ENCODE results near the gene PELI3. TPM values are rescaled to one million over a fixed set of nuclear protein-coding genes. Genes with fewer than 3 reads are reported as not detected.
"Not testable (repeated sequence)": the region's sequence is repeated elsewhere in the genome, so short reads cannot be mapped to it uniquely, and the experiment has no call there.

Gene PELI3
- polyA plus RNA-seq, 4 donors, result 3.1 to 5.0 (median 4.6) TPM

GRCh38 chr11:66454828-66455227, 11.9 kb upstream of the PELI3 start:
- 36 to 46% (median 41%) methylated on average over 3 of the region's 3 CpGs for WGBS, 3 donors
- no peak overlapping the region for H3K4me3 ChIP-seq (ENCODE audit: low read depth in 1 of 3, low read length in 3 of 3)
- peaks cover 0 to 5% of the 10 kb centered on the region in 2 donors for H3K9me3 ChIP-seq (ENCODE audit: control insufficient read depth in 2 of 2, insufficient read depth in 1 of 2, low read depth in 1 of 2, low read length in 1 of 2)
- no peaks in the 10 kb centered on the region for H3K4me1 ChIP-seq (ENCODE audit: control insufficient read depth in 3 of 3, insufficient read depth in 2 of 3, low read depth in 1 of 3, low read length in 2 of 3)
- FAIRE-seq (no peak), DNase-seq (no peak)
- H3K27me3 ChIP-seq (ENCODE audit: control insufficient read depth in 3 of 3, insufficient read depth in 3 of 3, low read length in 3 of 3), result peaks cover 0 to 9% (median 0%) of the 10 kb centered on the region in 3 donors
- no peak overlapping the region for H3K27ac ChIP-seq (ENCODE audit: low read depth in 1 of 3, low read length in 2 of 3)
- no peaks in the 10 kb centered on the region for H3K36me3 ChIP-seq (ENCODE audit: control insufficient read depth in 3 of 3, insufficient read depth in 2 of 3, low read depth in 1 of 3, low read length in 3 of 3)

GRCh38 chr11:66457826-66458225, 8.9 kb upstream of the PELI3 start:
- no peak for DNase-seq
- Histone ChIP-seq H3K9me3 (ENCODE audit: control insufficient read depth in 2 of 2, insufficient read depth in 1 of 2, low read depth in 1 of 2, low read length in 1 of 2) (peaks cover 0 to 5% of the 10 kb centered on the region in 2 donors), H3K4me3 (ENCODE audit: low read depth in 1 of 3, low read length in 3 of 3) (no peak overlapping the region), H3K36me3 (ENCODE audit: control insufficient read depth in 3 of 3, insufficient read depth in 2 of 3, low read depth in 1 of 3, low read length in 3 of 3) (no peaks in the 10 kb centered on the region), H3K4me1 (ENCODE audit: control insufficient read depth in 3 of 3, insufficient read depth in 2 of 3, low read depth in 1 of 3, low read length in 2 of 3) (no peaks in the 10 kb centered on the region), H3K27ac (ENCODE audit: low read depth in 1 of 3, low read length in 2 of 3) (no peak overlapping the region), H3K27me3 (ENCODE audit: control insufficient read depth in 3 of 3, insufficient read depth in 3 of 3, low read length in 3 of 3) (peaks cover 0 to 3% (median 0%) of the 10 kb centered on the region in 3 donors)
- FAIRE-seq, result no peak
- WGBS, 3 donors, result 77 to 80% (median 79%) methylated on average over 6 of the region's 6 CpGs

DNA sequence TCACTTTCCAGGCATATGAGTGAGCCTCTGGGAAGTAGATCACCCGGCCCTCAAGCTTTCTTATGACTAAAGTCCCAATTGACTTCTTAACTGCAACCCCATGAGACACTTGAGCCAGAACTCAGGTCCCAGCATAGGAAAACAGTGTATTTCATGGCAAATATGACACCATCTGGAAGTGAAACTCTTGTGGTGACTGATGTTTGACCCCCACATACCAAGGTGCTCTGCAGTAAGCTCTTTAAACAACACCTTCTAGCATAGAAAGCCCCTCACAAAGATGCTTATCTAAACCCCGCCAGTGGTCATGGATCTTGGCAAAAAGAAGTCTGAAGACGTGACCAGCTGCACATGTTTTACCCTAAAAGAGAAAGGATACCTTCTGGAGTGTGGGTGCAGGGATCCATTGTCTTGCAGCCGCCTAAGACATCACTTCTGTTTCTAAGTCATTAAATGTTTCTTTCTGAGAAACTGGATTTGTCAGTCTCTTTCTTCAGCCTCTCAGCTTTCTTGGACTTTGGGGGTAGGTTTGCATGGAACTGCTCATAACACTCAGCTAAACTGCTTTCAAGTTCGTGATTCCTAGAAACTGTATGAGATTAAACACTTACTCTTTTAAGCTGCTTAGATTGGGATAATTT, 7.4 kb upstream of the PELI3 start:
- no peak for FAIRE-seq
- DNase-seq, result no peak
- Histone ChIP-seq H3K4me1 (ENCODE audit: control insufficient read depth in 3 of 3, insufficient read depth in 2 of 3, low read depth in 1 of 3, low read length in 2 of 3) (no peaks in the 10 kb centered on the region), H3K27ac (ENCODE audit: low read depth in 1 of 3, low read length in 2 of 3) (no peak overlapping the region), H3K9me3 (ENCODE audit: control insufficient read depth in 2 of 2, insufficient read depth in 1 of 2, low read depth in 1 of 2, low read length in 1 of 2) (peaks cover 0 to 9% of the 10 kb centered on the region in 2 donors), H3K4me3 (ENCODE audit: low read depth in 1 of 3, low read length in 3 of 3) (no peak overlapping the region), H3K27me3 (ENCODE audit: control insufficient read depth in 3 of 3, insufficient read depth in 3 of 3, low read length in 3 of 3) (no peaks in the 10 kb centered on the region), H3K36me3 (ENCODE audit: control insufficient read depth in 3 of 3, insufficient read depth in 2 of 3, low read depth in 1 of 3, low read length in 3 of 3) (no peaks in the 10 kb centered on the region)
- WGBS, 3 donors, result 31 to 53% (median 45%) methylated on average over 5 of the region's 5 CpGs

DNA sequence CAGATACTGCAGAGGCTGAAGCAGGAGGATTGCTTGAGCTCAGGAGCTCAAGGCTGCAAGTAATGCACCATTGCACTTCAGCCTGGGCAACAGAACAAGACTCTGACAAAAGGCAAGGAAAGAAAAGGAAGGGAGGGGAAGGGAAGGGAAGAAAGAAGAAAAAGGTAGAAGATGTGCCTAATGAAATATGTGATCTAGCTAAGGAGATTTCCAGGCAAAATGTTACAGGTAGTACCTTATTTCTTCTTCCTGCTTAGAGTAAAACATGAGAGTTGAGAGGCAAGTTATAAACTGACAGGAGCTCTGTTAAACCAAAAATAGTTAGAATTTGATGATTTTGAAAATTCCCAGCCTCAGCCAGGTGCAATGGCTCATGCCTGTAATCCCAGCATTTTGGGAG, 4.7 kb upstream of the PELI3 start:
- Histone ChIP-seq H3K27ac (ENCODE audit: low read depth in 1 of 3, low read length in 2 of 3) (no peak overlapping the region), H3K4me3 (ENCODE audit: low read depth in 1 of 3, low read length in 3 of 3) (no peak overlapping the region), H3K36me3 (ENCODE audit: control insufficient read depth in 3 of 3, insufficient read depth in 2 of 3, low read depth in 1 of 3, low read length in 3 of 3) (no peaks in the 10 kb centered on the region), H3K4me1 (ENCODE audit: control insufficient read depth in 3 of 3, insufficient read depth in 2 of 3, low read depth in 1 of 3, low read length in 2 of 3) (no peaks in the 10 kb centered on the region), H3K27me3 (ENCODE audit: control insufficient read depth in 3 of 3, insufficient read depth in 3 of 3, low read length in 3 of 3) (peaks cover 0 to 13% (median 0%) of the 10 kb centered on the region in 3 donors), H3K9me3 (ENCODE audit: control insufficient read depth in 2 of 2, insufficient read depth in 1 of 2, low read depth in 1 of 2, low read length in 1 of 2) (peaks cover 0 to 9% of the 10 kb centered on the region in 2 donors)
- FAIRE-seq (no peak), DNase-seq (no peak)

DNA sequence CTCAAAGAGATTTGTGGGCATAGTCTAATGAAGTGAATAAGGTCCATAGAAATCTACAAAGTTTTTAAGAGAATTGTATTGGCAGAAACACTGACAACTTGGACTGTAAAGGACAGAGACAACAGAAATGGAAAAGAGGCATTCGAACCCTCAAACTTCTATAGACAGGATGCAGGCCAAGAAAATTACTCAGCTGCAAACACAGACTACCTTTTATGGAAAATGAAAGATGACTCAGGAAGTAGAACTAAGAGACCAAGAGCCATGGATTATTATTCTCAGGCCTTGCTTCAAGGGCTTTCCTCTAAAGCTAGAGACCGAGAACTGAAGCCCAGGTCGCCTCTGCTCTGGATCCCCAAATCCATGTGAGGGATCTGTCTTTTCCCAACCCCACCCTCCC, 3.8 kb upstream of the PELI3 start:
- Histone ChIP-seq H3K4me3 (ENCODE audit: low read depth in 1 of 3, low read length in 3 of 3) (no peak overlapping the region), H3K36me3 (ENCODE audit: control insufficient read depth in 3 of 3, insufficient read depth in 2 of 3, low read depth in 1 of 3, low read length in 3 of 3) (no peaks in the 10 kb centered on the region), H3K27me3 (ENCODE audit: control insufficient read depth in 3 of 3, insufficient read depth in 3 of 3, low read length in 3 of 3) (peaks cover 0 to 13% (median 0%) of the 10 kb centered on the region in 3 donors), H3K27ac (ENCODE audit: low read depth in 1 of 3, low read length in 2 of 3) (no peak overlapping the region), H3K4me1 (ENCODE audit: control insufficient read depth in 3 of 3, insufficient read depth in 2 of 3, low read depth in 1 of 3, low read length in 2 of 3) (peaks cover 0 to 7% (median 0%) of the 10 kb centered on the region in 3 donors), H3K9me3 (ENCODE audit: control insufficient read depth in 2 of 2, insufficient read depth in 1 of 2, low read depth in 1 of 2, low read length in 1 of 2) (peaks cover 0 to 9% of the 10 kb centered on the region in 2 donors)
- no peak for DNase-seq
- no peak for FAIRE-seq
- 87 to 97% (median 90%) methylated on average over 3 of the region's 3 CpGs for WGBS, 3 donors

DNA sequence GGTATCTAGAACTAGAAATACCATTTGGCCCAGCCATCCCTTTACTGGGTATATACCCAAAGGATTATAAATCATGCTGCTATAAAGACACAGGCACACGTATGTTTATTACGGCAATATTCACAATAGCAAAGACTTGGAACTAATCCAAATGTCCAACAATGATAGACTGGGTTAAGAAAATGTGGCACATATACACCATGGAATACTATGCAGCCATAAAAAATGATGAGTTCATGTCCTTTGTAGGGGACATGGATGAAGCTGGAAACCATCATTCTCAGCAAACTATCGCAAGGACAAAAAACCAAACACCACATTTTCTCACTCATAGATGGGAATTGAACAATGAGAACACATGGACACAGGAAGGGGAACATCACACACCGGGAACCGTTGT, 2.6 kb upstream of the PELI3 start:
- H3K27me3 ChIP-seq (ENCODE audit: control insufficient read depth in 3 of 3, insufficient read depth in 3 of 3, low read length in 3 of 3), result peaks cover 0 to 13% (median 0%) of the 10 kb centered on the region in 3 donors
- not testable (repeated sequence) for H3K4me3 ChIP-seq (ENCODE audit: low read depth in 1 of 3, low read length in 3 of 3); H3K4me1 ChIP-seq (ENCODE audit: control insufficient read depth in 3 of 3, insufficient read depth in 2 of 3, low read depth in 1 of 3, low read length in 2 of 3); DNase-seq; H3K36me3 ChIP-seq (ENCODE audit: control insufficient read depth in 3 of 3, insufficient read depth in 2 of 3, low read depth in 1 of 3, low read length in 3 of 3); H3K9me3 ChIP-seq (ENCODE audit: control insufficient read depth in 2 of 2, insufficient read depth in 1 of 2, low read depth in 1 of 2, low read length in 1 of 2); FAIRE-seq; H3K27ac ChIP-seq (ENCODE audit: low read depth in 1 of 3, low read length in 2 of 3)
- WGBS, 3 donors, result 66 to 82% (median 75%) methylated on average over 5 of the region's 5 CpGs

DNA sequence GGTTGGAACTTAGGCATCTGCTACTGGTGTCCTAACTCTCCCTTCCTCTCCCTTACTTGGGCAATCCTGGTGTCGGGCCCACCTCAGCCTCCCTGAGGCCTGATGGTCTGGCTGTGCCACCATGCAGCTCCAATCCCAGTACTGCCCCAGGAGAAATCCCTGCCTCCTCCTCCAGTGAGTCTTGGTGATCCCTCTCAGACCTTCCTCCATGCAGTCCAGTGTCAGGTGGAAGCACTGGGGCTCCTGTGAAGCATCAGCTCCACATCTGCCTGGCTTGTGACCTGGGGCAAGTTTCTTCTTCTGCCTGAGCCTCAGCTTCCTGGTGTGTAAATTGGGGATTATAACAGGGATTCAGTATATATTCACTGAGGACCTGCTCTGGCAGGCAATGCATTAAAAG, 1.8 kb upstream of the PELI3 start:
- no peak for DNase-seq
- Histone ChIP-seq H3K27me3 (ENCODE audit: control insufficient read depth in 3 of 3, insufficient read depth in 3 of 3, low read length in 3 of 3) (peaks cover 0 to 13% (median 0%) of the 10 kb centered on the region in 3 donors), H3K27ac (ENCODE audit: low read depth in 1 of 3, low read length in 2 of 3) (no peak overlapping the region), H3K9me3 (ENCODE audit: control insufficient read depth in 2 of 2, insufficient read depth in 1 of 2, low read depth in 1 of 2, low read length in 1 of 2) (peaks cover 0 to 9% of the 10 kb centered on the region in 2 donors), H3K36me3 (ENCODE audit: control insufficient read depth in 3 of 3, insufficient read depth in 2 of 3, low read depth in 1 of 3, low read length in 3 of 3) (peaks cover 0 to 4% (median 0%) of the 10 kb centered on the region in 3 donors), H3K4me3 (ENCODE audit: low read depth in 1 of 3, low read length in 3 of 3) (no peak overlapping the region), H3K4me1 (ENCODE audit: control insufficient read depth in 3 of 3, insufficient read depth in 2 of 3, low read depth in 1 of 3, low read length in 2 of 3) (peaks cover 0 to 8% (median 0%) of the 10 kb centered on the region in 3 donors)
- 92 to 100% (median 100%) methylated on average over 1 of the region's 1 CpG for WGBS, 3 donors
- no peak for FAIRE-seq

DNA sequence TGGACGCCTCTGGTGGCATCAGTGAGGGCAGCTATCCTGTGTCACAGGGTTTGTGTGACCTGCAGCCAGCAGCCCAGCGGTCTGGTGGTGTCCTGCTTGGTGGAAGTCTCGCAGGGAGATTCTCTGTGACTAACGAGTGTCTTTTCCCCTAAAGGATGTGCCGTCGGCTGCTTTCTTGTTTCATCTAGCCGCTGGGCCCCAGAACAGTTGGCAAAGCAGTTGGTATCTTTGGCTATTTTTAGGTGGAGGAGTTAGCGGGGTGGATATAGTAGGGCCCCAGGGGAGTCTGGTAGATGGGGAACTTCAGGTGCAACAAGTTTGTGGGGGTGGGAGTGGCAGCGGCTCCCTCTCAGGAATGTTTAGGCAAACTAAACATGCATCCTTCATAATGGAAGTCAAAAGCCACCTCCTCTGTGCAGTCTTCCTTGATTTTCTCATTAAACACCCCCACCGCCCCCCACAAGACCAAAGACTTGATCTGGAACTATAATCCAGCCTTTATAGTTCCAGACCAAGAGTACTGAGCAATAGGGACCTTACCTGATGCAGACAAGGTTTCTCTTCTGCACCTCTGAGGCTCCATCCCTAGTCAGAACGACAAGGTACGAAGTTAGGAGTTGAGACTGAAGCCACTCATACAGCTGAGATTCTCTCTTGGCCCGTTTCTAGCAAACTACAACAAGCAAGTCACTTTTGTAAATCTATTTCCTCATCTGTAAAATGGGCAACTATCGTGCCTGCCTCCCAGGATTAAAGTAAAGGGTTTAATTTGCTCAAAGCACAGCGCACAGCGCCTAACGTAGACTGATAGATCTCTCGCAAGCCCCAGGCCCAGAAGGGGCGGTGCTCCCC, 1.1 kb upstream of the PELI3 start:
- H3K36me3 ChIP-seq (ENCODE audit: control insufficient read depth in 3 of 3, insufficient read depth in 2 of 3, low read depth in 1 of 3, low read length in 3 of 3), result peaks cover 0 to 8% (median 0%) of the 10 kb centered on the region in 3 donors
- no peak overlapping the region for H3K27ac ChIP-seq (ENCODE audit: low read depth in 1 of 3, low read length in 2 of 3)
- peaks cover 0 to 8% (median 0%) of the 10 kb centered on the region in 3 donors for H3K4me1 ChIP-seq (ENCODE audit: control insufficient read depth in 3 of 3, insufficient read depth in 2 of 3, low read depth in 1 of 3, low read length in 2 of 3)
- 45 to 59% (median 53%) methylated on average over 19 of the region's 19 CpGs for WGBS, 3 donors
- H3K9me3 ChIP-seq (ENCODE audit: control insufficient read depth in 2 of 2, insufficient read depth in 1 of 2, low read depth in 1 of 2, low read length in 1 of 2), result peaks cover 0 to 9% of the 10 kb centered on the region in 2 donors
- H3K27me3 ChIP-seq (ENCODE audit: control insufficient read depth in 3 of 3, insufficient read depth in 3 of 3, low read length in 3 of 3), result peaks cover 0 to 13% (median 0%) of the 10 kb centered on the region in 3 donors
- FAIRE-seq, result no peak
- no peak for DNase-seq
- H3K4me3 ChIP-seq (ENCODE audit: low read depth in 1 of 3, low read length in 3 of 3), result peak overlapping the region in 2 of 3 donors; percentile 75 to 89

All from small intestine (tissue), 7 donors.